ENCODE measurements around the gene PRSS38. TPM values are rescaled to one million over a fixed set of nuclear protein-coding genes. Genes with fewer than 3 reads are reported as not detected.

Gene PRSS38
- total RNA-seq, 1 experiment from 2014 or later = not detected

- H3K9me3 ChIP-seq (ENCODE audit: control insufficient read depth in 1 of 2, insufficient read depth in 1 of 2, low read depth in 1 of 2, low read length in 2 of 2) = no peaks in the 10 kb centered on the region
- ChIA-PET POLR2A (no interaction called here), RAD21 (ENCODE audit: low non-redundant PET in 1 of 2, low total read pairs in 2 of 2, uncharacterized antibody in 2 of 2, unreplicated experiment in 2 of 2) (no interaction called here), CTCF (no interaction called here)
- intact Hi-C loops (cut with micrococcal nuclease) = no loop called here
- ATAC-seq (no peak), DNase-seq (ENCODE audit: low read depth, low spot score) (no peak)
- no peak overlapping the region for H3K4me2 ChIP-seq (ENCODE audit: low read length)
- H3K4me3 ChIP-seq (replicated peaks in 1 of 2; ENCODE audit: low read depth in 1 of 2, low read length in 2 of 2) = no peak overlapping the region
- no peaks in the 10 kb centered on the region for H3K4me1 ChIP-seq (ENCODE audit: control insufficient read depth in 1 of 2, insufficient read depth in 2 of 2, low read length in 2 of 2)
- no peak overlapping the region for H2AFZ ChIP-seq (ENCODE audit: low read depth, low read length, poor library complexity, severe bottlenecking)
- no peak overlapping the region for H3K9ac ChIP-seq (ENCODE audit: low read length)
- no peak overlapping the region for H3K27ac ChIP-seq (ENCODE audit: low read depth, low read length)
- no peaks in the 10 kb centered on the region for H3K79me2 ChIP-seq (ENCODE audit: insufficient read depth, low read length)
- no peaks in the 10 kb centered on the region for H3K9me2 ChIP-seq (ENCODE audit: insufficient read depth)
- H3K27me3 ChIP-seq (ENCODE audit: insufficient read depth, low read length) = no peaks in the 10 kb centered on the region
- 0 out of 4 replicates have a peak, but pooled peaks cover 0 to 3% of the 10 kb centered on the region in 2 experiments for H3K36me3 ChIP-seq (ENCODE audit: control insufficient read depth in 1 of 2, insufficient read depth in 2 of 2, low read length in 2 of 2)
- TF ChIP-seq SP1 (IDR thresholded peaks at IDR 0.05; ENCODE audit: low read depth) (no peak), SRF (IDR thresholded peaks at IDR 0.05; ENCODE audit: low read depth) (no peak), CEBPB (IDR thresholded peaks at IDR 0.05; ENCODE audit: low read depth) (no peak), ZBTB33 (IDR thresholded peaks at IDR 0.05; ENCODE audit: extremely low read depth, insufficient replicate concordance, low read length) (no peak), FOSL1 (IDR thresholded peaks at IDR 0.05; ENCODE audit: low read depth) (no peak), SIN3A (IDR thresholded peaks at IDR 0.05; ENCODE audit: low read depth) (no peak), ZFX (IDR thresholded peaks at IDR 0.05) (no peak), EZH2 (IDR thresholded peaks at IDR 0.05) (no peak), ATF3 (IDR thresholded peaks at IDR 0.05) (no peak), YY1 (IDR thresholded peaks at IDR 0.05; ENCODE audit: extremely low read depth, insufficient replicate concordance, low read depth, low read length) (no peak), CBX3 (IDR thresholded peaks at IDR 0.05; ENCODE audit: low read depth) (no peak), POLR2A (IDR thresholded peaks at IDR 0.05; ENCODE audit: borderline replicate concordance, extremely low read depth, insufficient read depth, insufficient read length) (no peak), EZH2phosphoT487 (IDR thresholded peaks at IDR 0.05; ENCODE audit: borderline replicate concordance) (no peak), TCF7L2 (IDR thresholded peaks at IDR 0.05; ENCODE audit: borderline replicate concordance, extremely low read depth, insufficient read depth, insufficient read length) (no peak), MAX (IDR thresholded peaks at IDR 0.05) (no peak), REST (IDR thresholded peaks at IDR 0.05; ENCODE audit: low read depth) (no peak), RAD21 (IDR thresholded peaks at IDR 0.05; ENCODE audit: low read depth) (no peak), CTCF (IDR thresholded peaks at IDR 0.05 in 2 of 3, conservative IDR thresholded peaks at IDR 0.05 in 1 of 3; ENCODE audit: borderline replicate concordance in 1 of 3, insufficient read depth in 1 of 3, low read depth in 2 of 3, low read length in 2 of 3) (no peak), POLR2AphosphoS5 (IDR thresholded peaks at IDR 0.05; ENCODE audit: low read depth, low read length) (no peak), JUND (IDR thresholded peaks at IDR 0.05) (no peak)
- no peaks in the 10 kb centered on the region for H4K20me1 ChIP-seq (ENCODE audit: insufficient read depth)
- no TSS peak for BruUV-seq (replicated peaks)
These were observed 36.4 kb upstream of the PRSS38 start for GRCh38 chr1:227779021-227779441.
